H1 (cell line): ENCODE data around the gene DYRK1A. TPM values are rescaled to one million over a fixed set of nuclear protein-coding genes. Genes with fewer than 3 reads are reported as not detected.

Experiments
- CTCF ChIA-PET: fragments of 300-600 bp; sonication (Branson Sonifier 250); formaldehyde crosslinking; loops from one replicate; lab custom pipeline; 2021; ENCODE audit not compliant: partially characterized antibody; lab: Charles Lee
- POLR2A ChIA-PET: fragments of 300-600 bp; sonication (Branson Sonifier 250); formaldehyde crosslinking; loops from one replicate; lab custom pipeline; 2021; ENCODE audit warnings: inconsistent platforms; ENCODE audit not compliant: partially characterized antibody; lab: Charles Lee
- DNase-seq, 2 experiments: peaks; one replicate each; pipeline versions ENCODE4 v3.0.0 to v3.0.0-alpha.2; 2010 to 2022; ENCODE audit warnings: low spot score in 2 of 2, low read depth in 1 of 2, mixed read lengths in 1 of 2
- FAIRE-seq: peaks from 2 replicates; lab custom pipeline; 2011; peaks lifted over from hg19 to GRCh38; lab: Jason Lieb, UNC
- H2AFZ ChIP-seq: 2 replicates; pipeline ENCODE4 v1.8.1; 2012; ENCODE audit warnings: low read length, inconsistent platforms
- H2AK5ac ChIP-seq: 2 replicates; pipeline ENCODE4 v1.6.1; 2013; ENCODE audit warnings: low read depth, low read length
- H2BK120ac ChIP-seq: replicated peaks from 2 replicates; pipeline ENCODE3; 2013; ENCODE audit warnings: low read depth, low read length, inconsistent platforms
- H2BK12ac ChIP-seq: 2 replicates; pipeline ENCODE4 v1.6.1; 2013; ENCODE audit warnings: low read depth, low read length
- H2BK15ac ChIP-seq: 2 replicates; pipeline ENCODE4 v1.6.1; 2013; ENCODE audit warnings: low read length
- H2BK20ac ChIP-seq: 2 replicates; pipeline ENCODE4 v1.6.1; 2013; ENCODE audit warnings: low read length
- H2BK5ac ChIP-seq: 2 replicates; pipeline ENCODE4 v1.6.1; 2013; ENCODE audit warnings: low read depth, low read length
- H3K14ac ChIP-seq: 2 replicates; pipeline ENCODE4 v1.6.1; 2013; ENCODE audit warnings: inconsistent platforms; ENCODE audit not compliant: insufficient read length
- H3K18ac ChIP-seq: 2 replicates; pipeline ENCODE4 v1.6.1; 2013; ENCODE audit warnings: low read length; ENCODE audit errors: extremely low read depth
- H3K23ac ChIP-seq: 2 replicates; pipeline ENCODE4 v1.6.1; 2013; ENCODE audit warnings: inconsistent platforms; ENCODE audit not compliant: insufficient read length
- H3K23me2 ChIP-seq: 2 replicates; pipeline ENCODE4 v1.6.1; 2013; ENCODE audit warnings: low read depth, low read length
- H3K27ac ChIP-seq: 2 replicates; pipeline ENCODE4 v1.6.1; 2011; ENCODE audit warnings: low read depth, low read length, inconsistent platforms
- H3K27me3 ChIP-seq, 4 experiments: replicated peaks in 1 of 4; 1 replicate in 1 of 4; 2 replicates in 3 of 4; pipeline versions ENCODE4 v1.6.1 to v1.8.1; 2011 to 2013; ENCODE audit warnings: low read length in 3 of 4, mild to moderate bottlenecking in 3 of 4, inconsistent platforms in 2 of 4, mixed read lengths in 2 of 4, moderate library complexity in 1 of 4; ENCODE audit not compliant: control insufficient read depth in 3 of 4, insufficient read depth in 3 of 4; ENCODE audit errors: extremely low read depth in 1 of 4
- H3K36me3 ChIP-seq, 4 experiments: 2 replicates each; pipeline versions ENCODE4 v1.6.1 to v1.8.1; 2011 to 2013; ENCODE audit warnings: mild to moderate bottlenecking in 4 of 4, low read length in 3 of 4, moderate library complexity in 2 of 4, control low read depth in 1 of 4, inconsistent platforms in 1 of 4; ENCODE audit not compliant: insufficient read depth in 4 of 4, control insufficient read depth in 2 of 4
- H3K4ac ChIP-seq: replicated peaks from 2 replicates; pipeline ENCODE3; 2013; ENCODE audit warnings: low read length, low read depth, mixed read lengths, inconsistent platforms; ENCODE audit not compliant: insufficient read length
- H3K4me1 ChIP-seq, 4 experiments: replicated peaks in 1 of 4; 1 replicate in 1 of 4; 2 replicates in 3 of 4; pipeline versions ENCODE4 v1.6.1 to v1.8.1; 2011 to 2013; ENCODE audit warnings: low read length in 3 of 4, inconsistent platforms in 2 of 4, mixed read lengths in 1 of 4; ENCODE audit not compliant: insufficient read depth in 4 of 4, control insufficient read depth in 3 of 4
- H3K4me2 ChIP-seq, 2 experiments: 2 replicates each; pipeline versions ENCODE4 v1.6.1 to v1.8.1; 2011 to 2013; ENCODE audit warnings: low read depth in 2 of 2, low read length in 2 of 2, control low read depth in 1 of 2, inconsistent platforms in 1 of 2, mild to moderate bottlenecking in 1 of 2; ENCODE audit not compliant: insufficient read depth in 1 of 2
- H3K4me3 ChIP-seq, 4 experiments: fragments of 200-600, 300-600 bp in 1 of 4; sonication (generic), shearing (Covaris generic), sonication (Bioruptor Twin) in 1 of 4; 2 replicates each; pipeline versions ENCODE4 v1.5.1 to v1.8.1; 2011 to 2016; ENCODE audit warnings: low read length in 4 of 4, low read depth in 3 of 4, control low read depth in 2 of 4, inconsistent platforms in 2 of 4, mild to moderate bottlenecking in 2 of 4, mixed read lengths in 1 of 4, moderate library complexity in 1 of 4; ENCODE audit not compliant: insufficient read depth in 2 of 4; ENCODE audit errors: extremely low read depth in 1 of 4
- H3K56ac ChIP-seq: replicated peaks from 2 replicates; pipeline ENCODE3; 2013; ENCODE audit warnings: low read depth, mild to moderate bottlenecking, mixed read lengths, low read length, inconsistent platforms; ENCODE audit not compliant: insufficient read length
- H3K79me1 ChIP-seq: 2 replicates; pipeline ENCODE4 v1.6.1; 2013; ENCODE audit warnings: low read depth, low read length, control low read depth
- H3K79me2 ChIP-seq, 2 experiments: 2 replicates each; pipeline versions ENCODE4 v1.6.1 to v1.8.1; 2012 to 2013; ENCODE audit warnings: low read length in 2 of 2, mild to moderate bottlenecking in 2 of 2, inconsistent platforms in 1 of 2; ENCODE audit not compliant: insufficient read depth in 2 of 2, control insufficient read depth in 1 of 2
- H3K9ac ChIP-seq, 4 experiments: replicated peaks in 1 of 4; 1 replicate in 1 of 4; 2 replicates in 3 of 4; pipeline versions ENCODE4 v1.6.1 to v1.8.1; 2011 to 2013; ENCODE audit warnings: low read depth in 3 of 4, low read length in 3 of 4, control low read depth in 2 of 4, mild to moderate bottlenecking in 2 of 4, moderate library complexity in 2 of 4, inconsistent platforms in 1 of 4; ENCODE audit errors: extremely low read depth in 1 of 4
- H3K9me3 ChIP-seq, 2 experiments: 2 replicates each; pipeline versions ENCODE4 v1.6.1 to v1.8.1; 2012 to 2013; ENCODE audit warnings: mild to moderate bottlenecking in 2 of 2, moderate library complexity in 2 of 2, control low read depth in 1 of 2, inconsistent platforms in 1 of 2, low read depth in 1 of 2, low read length in 1 of 2, mixed read lengths in 1 of 2; ENCODE audit not compliant: insufficient read depth in 2 of 2
- H4K20me1 ChIP-seq, 2 experiments: replicated peaks in 1 of 2; 2 replicates each; pipeline versions ENCODE3 to v1.8.1; 2011 to 2013; ENCODE audit warnings: inconsistent platforms in 2 of 2, low read length in 2 of 2, mild to moderate bottlenecking in 1 of 2; ENCODE audit not compliant: insufficient read depth in 2 of 2, control insufficient read depth in 1 of 2
- H4K5ac ChIP-seq: 2 replicates; pipeline ENCODE4 v1.6.1; 2013; ENCODE audit warnings: low read length, low read depth, mixed read lengths, inconsistent platforms; ENCODE audit not compliant: insufficient read length
- H4K8ac ChIP-seq: 2 replicates; pipeline ENCODE4 v1.8.0; 2013; ENCODE audit warnings: mild to moderate bottlenecking, moderate library complexity, low read length, inconsistent platforms; ENCODE audit not compliant: insufficient read depth; ENCODE audit errors: extremely low read depth
- H4K91ac ChIP-seq: replicated peaks from 2 replicates; pipeline ENCODE3; 2013; ENCODE audit warnings: low read length, mixed read lengths, inconsistent platforms; ENCODE audit not compliant: insufficient read length
- EP300 ChIP-seq, 2 experiments: IDR thresholded peaks; 1 replicate in 1 of 2; 2 replicates in 1 of 2; pipeline ENCODE4 v1.6.1; 2011 to 2012; ENCODE audit warnings: low read depth in 2 of 2, low read length in 2 of 2, mild to moderate bottlenecking in 2 of 2, borderline replicate concordance in 1 of 2, inconsistent platforms in 1 of 2, moderate library complexity in 1 of 2
- FOSL1 ChIP-seq: IDR thresholded peaks from 2 replicates; pipeline ENCODE4 v1.6.1; 2011; ENCODE audit warnings: mild to moderate bottlenecking, low read depth, low read length, moderate library complexity; ENCODE audit not compliant: insufficient read depth
- HDAC6 ChIP-seq: IDR thresholded peaks from one replicate; pipeline ENCODE4 v1.7.1; 2012; ENCODE audit warnings: low read depth, mild to moderate bottlenecking, inconsistent platforms, low read length, moderate library complexity
- JUND ChIP-seq: IDR thresholded peaks from 2 replicates; pipeline ENCODE4 v1.6.1; 2011; ENCODE audit warnings: mild to moderate bottlenecking, improper control_type of control experiment, low read length
- KDM4A ChIP-seq: IDR thresholded peaks from one replicate; pipeline ENCODE4 v1.7.1; 2012; ENCODE audit warnings: low read depth, mild to moderate bottlenecking, moderate library complexity, low read length, inconsistent platforms; ENCODE audit not compliant: severe bottlenecking
- MAFK ChIP-seq: IDR thresholded peaks from 2 replicates; pipeline ENCODE4 v1.6.1; 2012; ENCODE audit warnings: low read depth, mild to moderate bottlenecking, improper control_type of control experiment, low read length
- SP2 ChIP-seq: IDR thresholded peaks from 2 replicates; pipeline ENCODE4 v1.6.1; 2012; ENCODE audit warnings: mild to moderate bottlenecking, low read length, inconsistent platforms
- SRF ChIP-seq: IDR thresholded peaks from 2 replicates; pipeline ENCODE4 v1.6.1; 2011; ENCODE audit warnings: mild to moderate bottlenecking, low read depth, low read length, moderate library complexity
- TEAD4 ChIP-seq: IDR thresholded peaks from 2 replicates; pipeline ENCODE4 v1.6.1; 2012; ENCODE audit warnings: low read depth, low read length, inconsistent platforms, mixed read lengths
- WGBS, 2 experiments: shearing (Covaris generic) in 1 of 2; methylation state at CpG; one replicate each; pipeline versions ENCODE4 v1.1.6 to v1.1.7; 2013 to 2015; ENCODE audit warnings: low lambda C conversion rate in 2 of 2, mixed read lengths in 2 of 2, inconsistent platforms in 1 of 2, low coverage in 1 of 2, missing lambda C conversion rate in 1 of 2; ENCODE audit not compliant: insufficient replicate concordance in 2 of 2, insufficient coverage in 1 of 2, insufficient read length in 1 of 2; ENCODE audit errors: extremely low coverage in 1 of 2, missing lambda C conversion rate in 1 of 2; 5-methylcytosine and 5-hydroxymethylcytosine counted together
- polyA plus RNA-seq, 7 experiments: library from polyadenylated mRNA; depleted of rRNA in 3 of 7; stranded (reverse) in 5 of 7; unstranded in 2 of 7; fragments of >200 nt in 5 of 7; fragments of 200-250 nt in 2 of 7; gene quantifications; 1 replicate in 5 of 7; 2 replicates in 1 of 7; 4 replicates in 1 of 7; pipeline versions ENCODE4 v1.2.1 to v1.2.3, GENCODE V29; 2011 to 2013; ENCODE audit warnings: missing spikeins in 2 of 7, mixed read lengths in 2 of 7
- total RNA-seq: library from RNA; stranded (reverse); fragmentation: NEBNext Ultra II Directional; extraction: Animal tissue kit (Norgen Biotek cat#: 25700); gene quantifications from 2 replicates; pipeline ENCODE4 v1.2.1, GENCODE V29; 2021
- TF ChIP-seq, protein P1 (sequence below): IDR thresholded peaks from 2 replicates; pipeline ENCODE4 v1.6.1; 2012; ENCODE audit warnings: low read length, inconsistent platforms

Gene DYRK1A
- total and polyA plus RNA-seq, 2 of the 8 experiments (the other 6 are each of a cell fraction or from before 2014, with no cell fraction given): 61.1 to 62.2 TPM

- Histone ChIP-seq H3K4ac (no peak overlapping the region), H4K20me1 (no peaks in the 10 kb centered on the region), H3K4me2 (no peak overlapping the region), H2AFZ (0 out of 2 replicates have a peak overlapping the region, but pooled peaks have one; percentile 6), H4K91ac (no peak overlapping the region), H3K9ac (no peak overlapping the region), H2BK120ac (peak overlapping the region; percentile 79), H3K23me2 (peaks cover 1% of the 10 kb centered on the region; the same call in 1 of the 2 replicates), H3K9me3 (peaks cover 0 to 2% of the 10 kb centered on the region in 2 experiments; a peak in 2 of 4 replicates), H3K23ac (no peak overlapping the region), H4K8ac (no peak overlapping the region), H4K5ac (peak overlapping the region; percentile 7), H2BK5ac (peak overlapping the region; percentile 98), H3K4me3 (no peak overlapping the region), H2BK20ac (no peak overlapping the region), H3K56ac (no peak overlapping the region), H3K14ac (no peak overlapping the region), H3K79me2 (no peaks in the 10 kb centered on the region), H2BK15ac (no peak overlapping the region), H2BK12ac (no peak overlapping the region), H2AK5ac (no peak overlapping the region), H3K36me3 (no peaks in the 10 kb centered on the region), H3K27ac (peak overlapping the region; percentile 56; the same call in 1 of the 2 replicates), H3K79me1 (no peaks in the 10 kb centered on the region), H3K27me3 (no peaks in the 10 kb centered on the region), H3K18ac (peak overlapping the region; percentile 51; the same call in 1 of the 2 replicates), H3K4me1 (no peaks in the 10 kb centered on the region; a peak in 1 of 7 replicates)
- 62% methylated on average over 8 of the region's 8 CpGs; no CpG with 5 or more reads in 1 of the 2 experiments for WGBS, 2 experiments
- FAIRE-seq (no peak), DNase-seq (no peak)
- POLR2A ChIA-PET: interaction anchor here (0.7 to 1.1 kb wide), 2 partner anchors 13 to 18 kb away, joined by 3 read pairs; no protein-coding TSS in a partner anchor
- CTCF ChIA-PET: interaction anchor here (0.8 to 1.3 kb wide), 3 partner anchors 74 to 668 kb away, joined by 3 to 4 read pairs (median 4); no protein-coding TSS in a partner anchor
- TF ChIP-seq TEAD4 (0 out of 2 replicates have a peak, but pooled peaks have one; percentile 41), EP300 (IDR thresholded peaks at IDR 0.05; ENCODE audit: borderline replicate concordance in 1 of 2, low read depth in 2 of 2, low read length in 2 of 2) (peak in 1 of 2 experiments; percentile 63; a peak in 1 of 3 replicates), JUND (no peak), MAFK (no peak), HDAC6 (no peak), FOSL1 (no peak), SRF (peak; percentile 96), KDM4A (no peak), SP2 (no peak)
- TF ChIP-seq, protein P1, sequence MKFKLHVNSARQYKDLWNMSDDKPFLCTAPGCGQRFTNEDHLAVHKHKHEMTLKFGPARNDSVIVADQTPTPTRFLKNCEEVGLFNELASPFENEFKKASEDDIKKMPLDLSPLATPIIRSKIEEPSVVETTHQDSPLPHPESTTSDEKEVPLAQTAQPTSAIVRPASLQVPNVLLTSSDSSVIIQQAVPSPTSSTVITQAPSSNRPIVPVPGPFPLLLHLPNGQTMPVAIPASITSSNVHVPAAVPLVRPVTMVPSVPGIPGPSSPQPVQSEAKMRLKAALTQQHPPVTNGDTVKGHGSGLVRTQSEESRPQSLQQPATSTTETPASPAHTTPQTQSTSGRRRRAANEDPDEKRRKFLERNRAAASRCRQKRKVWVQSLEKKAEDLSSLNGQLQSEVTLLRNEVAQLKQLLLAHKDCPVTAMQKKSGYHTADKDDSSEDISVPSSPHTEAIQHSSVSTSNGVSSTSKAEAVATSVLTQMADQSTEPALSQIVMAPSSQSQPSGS: no peak
These were observed 170.2 kb downstream of the DYRK1A start for GRCh38 chr21:37536616-37537278.
